Epithelial cell of proximal tubule (primary cell): Measurements from ENCODE around the gene KIAA1614. TPM values are rescaled to one million over a fixed set of nuclear protein-coding genes. Genes with fewer than 3 reads are reported as not detected.

ENCODE experiments used
- DNase-seq: peaks from one replicate; pipeline ENCODE4 v3.0.0-alpha.2; 2011; ENCODE audit warnings: low read depth
- H3K4me3 ChIP-seq: 2 replicates; pipeline ENCODE4 v1.5.1; 2011; ENCODE audit warnings: low read depth, mild to moderate bottlenecking, low read length
- total RNA-seq: library from RNA; depleted of rRNA; stranded (reverse); fragments of >200 nt; gene quantifications from 2 replicates; pipeline ENCODE4 v1.2.3, GENCODE V29; 2015
- TF ChIP-seq, protein P1 (sequence below): conservative IDR thresholded peaks from 2 replicates; pipeline ENCODE4 v1.5.1; 2012; ENCODE audit warnings: low read depth, mild to moderate bottlenecking, low read length

KIAA1614 gene
- total RNA-seq, 1 donor from 2014 or later, result 5.1 TPM

DNA sequence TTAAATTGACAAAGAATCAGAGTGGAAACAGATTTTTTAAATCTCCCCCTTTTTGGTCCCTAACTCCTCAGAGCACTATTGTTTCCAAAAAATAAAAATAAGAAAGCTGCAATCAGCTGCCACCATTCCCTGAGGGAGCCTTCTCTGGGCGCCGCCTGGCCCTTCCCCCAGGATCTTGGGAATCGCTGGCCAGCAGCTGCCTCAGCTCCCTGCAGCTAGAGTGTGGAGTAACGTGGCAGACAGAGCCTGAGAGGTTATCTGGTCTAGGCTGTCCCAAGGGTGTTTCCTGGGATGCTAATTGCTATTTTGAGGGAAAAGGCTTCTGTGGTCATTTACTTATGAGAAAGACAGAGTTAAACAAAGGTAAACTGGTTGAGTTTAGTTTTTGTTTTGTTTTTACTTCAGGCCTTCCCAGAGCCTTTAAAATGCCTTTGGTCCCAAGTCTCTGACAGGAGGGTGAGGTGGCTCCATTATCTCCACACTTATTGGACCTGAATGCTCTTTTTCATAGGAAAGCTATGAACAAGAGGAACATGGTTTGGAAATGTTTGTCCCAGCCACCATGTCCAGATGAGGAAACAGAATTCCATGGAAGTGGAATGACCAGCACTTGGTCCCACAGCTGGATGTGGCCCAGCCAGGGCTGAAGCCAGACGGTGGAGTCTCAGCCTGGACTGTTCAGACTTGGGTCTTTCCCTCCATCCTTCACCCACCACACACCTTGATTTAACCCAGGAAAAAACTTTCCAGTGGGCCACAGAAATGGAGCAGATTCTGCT lies 14.1 kb upstream of the KIAA1614 start:
- TF ChIP-seq, protein P1, sequence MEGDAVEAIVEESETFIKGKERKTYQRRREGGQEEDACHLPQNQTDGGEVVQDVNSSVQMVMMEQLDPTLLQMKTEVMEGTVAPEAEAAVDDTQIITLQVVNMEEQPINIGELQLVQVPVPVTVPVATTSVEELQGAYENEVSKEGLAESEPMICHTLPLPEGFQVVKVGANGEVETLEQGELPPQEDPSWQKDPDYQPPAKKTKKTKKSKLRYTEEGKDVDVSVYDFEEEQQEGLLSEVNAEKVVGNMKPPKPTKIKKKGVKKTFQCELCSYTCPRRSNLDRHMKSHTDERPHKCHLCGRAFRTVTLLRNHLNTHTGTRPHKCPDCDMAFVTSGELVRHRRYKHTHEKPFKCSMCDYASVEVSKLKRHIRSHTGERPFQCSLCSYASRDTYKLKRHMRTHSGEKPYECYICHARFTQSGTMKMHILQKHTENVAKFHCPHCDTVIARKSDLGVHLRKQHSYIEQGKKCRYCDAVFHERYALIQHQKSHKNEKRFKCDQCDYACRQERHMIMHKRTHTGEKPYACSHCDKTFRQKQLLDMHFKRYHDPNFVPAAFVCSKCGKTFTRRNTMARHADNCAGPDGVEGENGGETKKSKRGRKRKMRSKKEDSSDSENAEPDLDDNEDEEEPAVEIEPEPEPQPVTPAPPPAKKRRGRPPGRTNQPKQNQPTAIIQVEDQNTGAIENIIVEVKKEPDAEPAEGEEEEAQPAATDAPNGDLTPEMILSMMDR, result no peak
- no peak overlapping the region for H3K4me3 ChIP-seq
- DNase-seq, result no peak

DNA sequence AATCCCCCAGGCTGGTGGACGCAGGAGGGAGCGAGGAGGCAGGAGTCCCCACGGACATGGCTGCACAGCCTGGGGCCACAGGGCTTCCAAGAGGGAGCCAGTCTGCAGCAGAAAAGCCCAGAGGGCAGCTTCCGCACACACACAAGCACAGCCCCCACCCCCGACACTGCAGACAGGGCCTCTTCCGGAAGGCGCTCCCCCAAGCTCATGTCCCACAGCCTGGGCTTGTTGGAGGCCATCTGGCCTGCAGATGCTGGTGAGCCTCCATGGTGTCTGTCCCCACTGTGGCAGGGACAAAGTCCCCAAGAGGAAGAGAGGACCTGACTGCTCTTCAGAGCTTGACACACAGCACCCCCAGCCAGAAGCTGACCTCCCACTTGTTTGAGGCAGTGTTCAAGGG lies 13.4 kb upstream of the KIAA1614 start:
- no peak for DNase-seq
- no peak overlapping the region for H3K4me3 ChIP-seq
- TF ChIP-seq, protein P1, result no peak

DNA sequence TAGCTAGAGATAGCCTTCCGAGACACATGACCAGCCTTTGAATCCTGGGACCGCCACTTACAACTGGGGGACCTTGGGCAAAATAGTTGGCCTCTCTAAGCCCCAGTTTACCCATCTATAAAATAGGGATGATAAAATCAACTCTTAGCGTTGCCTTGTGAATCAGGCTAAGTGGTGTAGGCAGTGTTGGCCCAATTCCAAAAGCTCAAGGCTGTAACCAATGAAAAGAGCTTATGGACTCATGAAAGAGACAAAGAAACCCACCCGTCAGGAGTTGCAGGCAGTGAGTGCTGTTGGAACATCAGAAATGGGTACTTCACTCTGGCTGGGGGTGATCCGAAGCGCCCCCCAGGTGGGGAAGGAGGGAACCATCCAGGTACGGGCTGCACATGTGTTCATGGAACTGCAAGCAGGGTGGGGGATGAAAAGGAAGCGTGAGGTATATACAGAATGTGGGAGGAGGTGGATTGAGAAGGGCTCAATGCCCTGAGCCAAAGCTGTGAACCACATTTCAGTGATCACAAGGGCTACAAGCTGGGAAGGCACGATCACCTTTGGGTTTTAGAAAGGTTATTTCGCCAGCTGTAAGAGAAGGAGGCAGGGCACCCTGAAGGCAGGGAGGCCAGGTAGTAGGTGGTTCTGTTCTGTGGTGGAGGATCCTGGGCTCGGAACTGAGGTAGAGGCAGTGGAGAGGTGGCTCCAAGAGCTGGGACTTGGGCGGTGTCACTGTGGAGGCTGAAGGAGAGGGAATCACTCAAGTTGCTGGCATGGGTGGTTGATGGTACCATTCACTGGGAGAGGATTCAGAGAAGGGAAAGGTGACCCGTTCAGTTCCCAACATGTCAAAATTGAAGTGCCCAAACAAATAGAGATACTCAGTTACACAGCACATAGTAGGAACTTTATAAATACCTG lies 11.4 kb upstream of the KIAA1614 start:
- no peak for DNase-seq
- H3K4me3 ChIP-seq, result no peak overlapping the region
- TF ChIP-seq, protein P1, result no peak

DNA sequence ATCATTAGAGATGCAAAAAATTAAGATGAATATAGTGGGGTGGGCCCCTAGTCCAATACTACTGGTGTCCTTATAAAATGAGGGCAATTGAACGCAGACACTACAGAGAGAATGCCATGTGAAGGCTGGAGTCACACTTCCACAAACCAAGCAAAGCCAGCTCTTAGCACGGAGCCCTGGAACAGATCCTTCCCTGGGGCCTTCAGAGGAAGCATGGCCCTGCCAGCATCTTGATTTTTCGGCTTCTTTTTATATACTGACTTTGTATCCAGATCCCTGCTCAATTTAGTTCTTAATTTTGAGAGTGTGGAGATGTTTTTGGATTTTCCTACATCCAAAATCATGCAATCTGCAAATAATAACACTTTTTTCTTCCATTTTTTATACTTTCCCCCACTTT lies 10.2 kb upstream of the KIAA1614 start:
- DNase-seq, result no peak
- no peak overlapping the region for H3K4me3 ChIP-seq
- TF ChIP-seq, protein P1, result no peak

DNA sequence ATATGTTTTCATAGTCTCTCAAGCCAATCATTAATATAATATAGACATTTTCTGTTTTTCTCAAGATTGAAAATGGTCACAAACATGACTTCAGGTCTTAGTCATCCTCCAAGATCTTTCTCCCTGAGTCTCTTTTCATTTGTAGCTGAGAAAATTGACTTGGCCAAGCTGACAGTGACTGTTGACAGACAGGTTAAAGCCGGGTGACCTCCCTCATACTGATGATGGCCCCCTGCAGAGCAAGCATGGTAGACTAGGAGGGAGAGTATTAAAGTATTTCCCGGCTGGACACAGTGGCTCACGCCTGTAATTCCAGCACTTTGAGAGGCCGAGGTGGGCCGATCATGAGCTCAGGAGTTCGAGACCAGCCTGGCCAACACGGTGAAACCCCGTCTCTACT lies 6.8 kb upstream of the KIAA1614 start:
- TF ChIP-seq, protein P1, result no peak
- H3K4me3 ChIP-seq, result no peak overlapping the region
- no peak for DNase-seq

DNA sequence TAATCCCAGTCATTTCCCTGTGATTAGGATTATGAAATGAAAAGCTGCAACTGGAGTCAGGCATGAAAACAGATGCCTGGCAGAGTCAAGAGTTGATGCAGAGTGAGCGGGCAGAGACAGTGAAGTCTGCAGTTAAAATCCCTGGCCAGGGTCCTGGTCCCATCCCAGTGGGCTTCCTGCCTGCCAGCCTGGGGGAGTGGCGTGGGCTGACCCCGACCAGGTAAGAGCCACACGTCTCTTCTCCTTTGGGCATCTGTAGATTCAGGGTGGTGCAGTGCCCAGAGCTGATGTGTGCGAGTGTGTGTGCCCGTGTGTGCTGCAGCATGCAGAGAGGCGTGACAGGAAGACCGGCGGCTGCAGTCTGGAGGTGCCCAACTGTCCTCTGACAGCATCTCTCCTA lies 6.2 kb upstream of the KIAA1614 start:
- TF ChIP-seq, protein P1, result no peak
- DNase-seq, result no peak
- no peak overlapping the region for H3K4me3 ChIP-seq
